GF-D8 (cell line): ENCODE data around the gene SLC26A2.
A peak's percentile ranks its signal among the peaks of the same experiment; 100 is the strongest.

ENCODE experiments used
- DNase-seq: peaks from one replicate; lab custom pipeline; 2025; lab: John Stamatoyannopoulos, UW

Gene SLC26A2

GRCh38 chr5:149961957-149962409 is 1.4 kb downstream of the SLC26A2 start:
- peak; percentile 6 for DNase-seq

- DNase-seq = no peak
Measured at GRCh38 chr5:149962601-149963300, 2.2 kb downstream of the SLC26A2 start.

GRCh38 chr5:149963729-149964128 is 3.2 kb downstream of the SLC26A2 start:
- no peak for DNase-seq

GRCh38 chr5:149966946-149967345 is 6.4 kb downstream of the SLC26A2 start:
- DNase-seq = no peak

- DNase-seq = no peak
Measured at GRCh38 chr5:149969181-149969930, 8.8 kb downstream of the SLC26A2 start.

GRCh38 chr5:149975409-149975808 is 14.9 kb downstream of the SLC26A2 start:
- DNase-seq = no peak

- DNase-seq = no peak
Measured at GRCh38 chr5:149979896-149980295, 19.3 kb downstream of the SLC26A2 start.

- DNase-seq = no peak
Measured at GRCh38 chr5:149981206-149981605, 20.6 kb downstream of the SLC26A2 start.

- no peak for DNase-seq
Measured at GRCh38 chr5:149982505-149982904, 21.9 kb downstream of the SLC26A2 start.

- DNase-seq = no peak
Measured at GRCh38 chr5:149988126-149988525, 27.6 kb downstream of the SLC26A2 start.

- DNase-seq = no peak
Measured at GRCh38 chr5:149990518-149991376, 30.2 kb downstream of the SLC26A2 start.

- DNase-seq = no peak
Measured at GRCh38 chr5:149993471-149993870, 32.9 kb downstream of the SLC26A2 start.

GRCh38 chr5:149995385-149996204 is 35.0 kb downstream of the SLC26A2 start:
- DNase-seq = no peak

- DNase-seq = no peak
Measured at GRCh38 chr5:149996205-149996890, 35.8 kb downstream of the SLC26A2 start.

GRCh38 chr5:149998281-149998680 is 37.7 kb downstream of the SLC26A2 start:
- no peak for DNase-seq

- DNase-seq = no peak
Measured at GRCh38 chr5:149999359-149999758, 38.8 kb downstream of the SLC26A2 start.

GRCh38 chr5:149999866-150000255 is 39.3 kb downstream of the SLC26A2 start:
- DNase-seq = no peak

- peak; percentile 81 for DNase-seq
Measured at GRCh38 chr5:150000256-150000989, 39.9 kb downstream of the SLC26A2 start, which contains the start of the genes HMGXB3 and TIGD6. Gene HMGXB3, plus strand, starts transcription at chr5:150000739. Its CDS starts 4,114 bp downstream, at chr5:150004853. Gene TIGD6, minus strand, starts transcription at chr5:150000654. Its CDS starts 4,306 bp downstream, at chr5:149996348.

- no peak for DNase-seq
Measured at GRCh38 chr5:150000990-150001659, 40.6 kb downstream of the SLC26A2 start.
